ENCODE results near the gene SEC14L5.

DNA sequence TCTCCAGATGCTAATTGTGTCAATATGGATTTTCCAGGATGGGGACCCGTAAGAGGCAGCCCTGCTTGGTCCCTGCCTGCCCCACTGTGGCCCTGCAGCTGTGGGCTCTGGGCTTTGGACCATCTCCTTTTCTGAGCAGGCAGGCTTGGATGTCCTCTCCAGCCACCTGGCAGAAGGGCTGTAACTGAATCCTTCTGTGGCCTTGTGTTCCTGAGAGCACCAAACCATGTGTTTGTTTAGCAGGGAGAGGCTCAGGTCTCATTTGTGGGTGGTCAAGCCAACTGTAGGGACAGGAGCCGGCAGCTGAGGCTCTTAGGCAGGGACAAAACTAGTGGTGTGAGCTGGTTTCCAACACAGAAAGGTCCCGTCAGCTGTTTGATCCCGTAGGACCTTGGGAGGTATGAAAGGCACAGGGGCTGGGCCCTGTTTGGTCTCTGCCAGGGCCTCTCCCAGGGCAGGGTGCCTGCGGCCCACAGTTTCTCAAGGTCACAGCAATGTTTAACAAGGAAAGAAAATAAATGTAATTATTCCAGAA lies 18.5 kb downstream of the SEC14L5 start:
- TF ChIP-seq, protein P1, sequence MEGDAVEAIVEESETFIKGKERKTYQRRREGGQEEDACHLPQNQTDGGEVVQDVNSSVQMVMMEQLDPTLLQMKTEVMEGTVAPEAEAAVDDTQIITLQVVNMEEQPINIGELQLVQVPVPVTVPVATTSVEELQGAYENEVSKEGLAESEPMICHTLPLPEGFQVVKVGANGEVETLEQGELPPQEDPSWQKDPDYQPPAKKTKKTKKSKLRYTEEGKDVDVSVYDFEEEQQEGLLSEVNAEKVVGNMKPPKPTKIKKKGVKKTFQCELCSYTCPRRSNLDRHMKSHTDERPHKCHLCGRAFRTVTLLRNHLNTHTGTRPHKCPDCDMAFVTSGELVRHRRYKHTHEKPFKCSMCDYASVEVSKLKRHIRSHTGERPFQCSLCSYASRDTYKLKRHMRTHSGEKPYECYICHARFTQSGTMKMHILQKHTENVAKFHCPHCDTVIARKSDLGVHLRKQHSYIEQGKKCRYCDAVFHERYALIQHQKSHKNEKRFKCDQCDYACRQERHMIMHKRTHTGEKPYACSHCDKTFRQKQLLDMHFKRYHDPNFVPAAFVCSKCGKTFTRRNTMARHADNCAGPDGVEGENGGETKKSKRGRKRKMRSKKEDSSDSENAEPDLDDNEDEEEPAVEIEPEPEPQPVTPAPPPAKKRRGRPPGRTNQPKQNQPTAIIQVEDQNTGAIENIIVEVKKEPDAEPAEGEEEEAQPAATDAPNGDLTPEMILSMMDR (conservative IDR thresholded peaks at IDR 0.05) = no peak
- no peak for TF ChIP-seq ZFX (IDR thresholded peaks at IDR 0.05)
